ENCODE results near the gene PEPD.

Gene PEPD

GRCh38 chr19:33499248-33499647 lies 22.3 kb downstream of the PEPD start:
- H3K4me2 ChIP-seq (ENCODE audit: low read depth, low read length, poor library complexity, severe bottlenecking) = no peak overlapping the region
- H3K9ac ChIP-seq (ENCODE audit: low read depth, low read length, poor library complexity, severe bottlenecking) = no peak overlapping the region
- no peaks in the 10 kb centered on the region for H3K27me3 ChIP-seq (ENCODE audit: insufficient read depth, low read length, poor library complexity, severe bottlenecking)
- H3K9me3 ChIP-seq (ENCODE audit: insufficient read depth, low read depth, low read length) = no peaks in the 10 kb centered on the region
- H3K36me3 ChIP-seq (ENCODE audit: insufficient read depth, low read length) = no peaks in the 10 kb centered on the region; the same call in 1 of the 2 replicates
- no peak overlapping the region for H2AFZ ChIP-seq (ENCODE audit: low read length)
- H3K4me1 ChIP-seq (ENCODE audit: insufficient read depth, low read length, poor library complexity, severe bottlenecking) = no peaks in the 10 kb centered on the region
- no peak overlapping the region for H3K4me3 ChIP-seq (ENCODE audit: low read length, poor library complexity, severe bottlenecking)
- no peaks in the 10 kb centered on the region for H3K79me2 ChIP-seq (ENCODE audit: insufficient read depth, low read length)
- H3K9me2 ChIP-seq (replicated peaks; ENCODE audit: low read depth, low read length) = no peaks in the 10 kb centered on the region
- no peaks in the 10 kb centered on the region for H4K20me1 ChIP-seq (ENCODE audit: insufficient read depth, low read length, poor library complexity, severe bottlenecking)
- TF ChIP-seq EZH2phosphoT487 (IDR thresholded peaks at IDR 0.05; ENCODE audit: borderline replicate concordance) = no peak
- TF ChIP-seq, protein P1, sequence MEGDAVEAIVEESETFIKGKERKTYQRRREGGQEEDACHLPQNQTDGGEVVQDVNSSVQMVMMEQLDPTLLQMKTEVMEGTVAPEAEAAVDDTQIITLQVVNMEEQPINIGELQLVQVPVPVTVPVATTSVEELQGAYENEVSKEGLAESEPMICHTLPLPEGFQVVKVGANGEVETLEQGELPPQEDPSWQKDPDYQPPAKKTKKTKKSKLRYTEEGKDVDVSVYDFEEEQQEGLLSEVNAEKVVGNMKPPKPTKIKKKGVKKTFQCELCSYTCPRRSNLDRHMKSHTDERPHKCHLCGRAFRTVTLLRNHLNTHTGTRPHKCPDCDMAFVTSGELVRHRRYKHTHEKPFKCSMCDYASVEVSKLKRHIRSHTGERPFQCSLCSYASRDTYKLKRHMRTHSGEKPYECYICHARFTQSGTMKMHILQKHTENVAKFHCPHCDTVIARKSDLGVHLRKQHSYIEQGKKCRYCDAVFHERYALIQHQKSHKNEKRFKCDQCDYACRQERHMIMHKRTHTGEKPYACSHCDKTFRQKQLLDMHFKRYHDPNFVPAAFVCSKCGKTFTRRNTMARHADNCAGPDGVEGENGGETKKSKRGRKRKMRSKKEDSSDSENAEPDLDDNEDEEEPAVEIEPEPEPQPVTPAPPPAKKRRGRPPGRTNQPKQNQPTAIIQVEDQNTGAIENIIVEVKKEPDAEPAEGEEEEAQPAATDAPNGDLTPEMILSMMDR (conservative IDR thresholded peaks at IDR 0.05; ENCODE audit: low read length) = no peak
- no peaks in the 10 kb centered on the region for H3F3A ChIP-seq (ENCODE audit: low read depth)

GRCh38 chr19:33498391-33499000 lies 23.1 kb downstream of the PEPD start:
- no peaks in the 10 kb centered on the region for H3K79me2 ChIP-seq (ENCODE audit: insufficient read depth, low read length)
- H4K20me1 ChIP-seq (ENCODE audit: insufficient read depth, low read length, poor library complexity, severe bottlenecking) = no peaks in the 10 kb centered on the region
- H3K27me3 ChIP-seq (ENCODE audit: insufficient read depth, low read length, poor library complexity, severe bottlenecking) = no peaks in the 10 kb centered on the region
- no peaks in the 10 kb centered on the region for H3K4me1 ChIP-seq (ENCODE audit: insufficient read depth, low read length, poor library complexity, severe bottlenecking)
- no peak overlapping the region for H3K4me2 ChIP-seq (ENCODE audit: low read depth, low read length, poor library complexity, severe bottlenecking)
- H3K36me3 ChIP-seq (ENCODE audit: insufficient read depth, low read length) = no peaks in the 10 kb centered on the region; the same call in 1 of the 2 replicates
- no peaks in the 10 kb centered on the region for H3F3A ChIP-seq (ENCODE audit: low read depth)
- no peak overlapping the region for H3K4me3 ChIP-seq (ENCODE audit: low read length, poor library complexity, severe bottlenecking)
- no peak overlapping the region for H2AFZ ChIP-seq (ENCODE audit: low read length)
- H3K9me2 ChIP-seq (replicated peaks; ENCODE audit: low read depth, low read length) = no peaks in the 10 kb centered on the region
- no peaks in the 10 kb centered on the region for H3K9me3 ChIP-seq (ENCODE audit: insufficient read depth, low read depth, low read length)
- H3K9ac ChIP-seq (ENCODE audit: low read depth, low read length, poor library complexity, severe bottlenecking) = no peak overlapping the region
- no peak for TF ChIP-seq EZH2phosphoT487 (IDR thresholded peaks at IDR 0.05; ENCODE audit: borderline replicate concordance)
- TF ChIP-seq, protein P1 (conservative IDR thresholded peaks at IDR 0.05; ENCODE audit: low read length) = no peak

- Histone ChIP-seq H3K79me2 (ENCODE audit: insufficient read depth, low read length) (no peaks in the 10 kb centered on the region), H3K4me1 (ENCODE audit: insufficient read depth, low read length, poor library complexity, severe bottlenecking) (no peaks in the 10 kb centered on the region), H3K9ac (ENCODE audit: low read depth, low read length, poor library complexity, severe bottlenecking) (no peak overlapping the region), H3K4me2 (ENCODE audit: low read depth, low read length, poor library complexity, severe bottlenecking) (no peak overlapping the region), H3F3A (ENCODE audit: low read depth) (no peaks in the 10 kb centered on the region), H3K27me3 (ENCODE audit: insufficient read depth, low read length, poor library complexity, severe bottlenecking) (no peaks in the 10 kb centered on the region), H3K9me3 (ENCODE audit: insufficient read depth, low read depth, low read length) (no peaks in the 10 kb centered on the region), H3K4me3 (ENCODE audit: low read length, poor library complexity, severe bottlenecking) (no peak overlapping the region), H4K20me1 (ENCODE audit: insufficient read depth, low read length, poor library complexity, severe bottlenecking) (no peaks in the 10 kb centered on the region), H3K9me2 (replicated peaks; ENCODE audit: low read depth, low read length) (no peaks in the 10 kb centered on the region), H2AFZ (ENCODE audit: low read length) (no peak overlapping the region), H3K36me3 (ENCODE audit: insufficient read depth, low read length) (no peaks in the 10 kb centered on the region; the same call in 1 of the 2 replicates)
- TF ChIP-seq, protein P1 (conservative IDR thresholded peaks at IDR 0.05; ENCODE audit: low read length) = no peak
- TF ChIP-seq EZH2phosphoT487 (IDR thresholded peaks at IDR 0.05; ENCODE audit: borderline replicate concordance) = no peak
Observed at GRCh38 chr19:33497778-33498175, 23.8 kb downstream of the PEPD start.
